ENCODE results near the gene HTR3D. TPM values are rescaled to one million over a fixed set of nuclear protein-coding genes. Genes with fewer than 3 reads are reported as not detected.
"Not testable (repeated sequence)": the region's sequence is repeated elsewhere in the genome, so short reads cannot be mapped to it uniquely, and the experiment has no call there.

The HTR3D gene
- total RNA-seq, 1 donor from 2014 or later, result not detected

DNA sequence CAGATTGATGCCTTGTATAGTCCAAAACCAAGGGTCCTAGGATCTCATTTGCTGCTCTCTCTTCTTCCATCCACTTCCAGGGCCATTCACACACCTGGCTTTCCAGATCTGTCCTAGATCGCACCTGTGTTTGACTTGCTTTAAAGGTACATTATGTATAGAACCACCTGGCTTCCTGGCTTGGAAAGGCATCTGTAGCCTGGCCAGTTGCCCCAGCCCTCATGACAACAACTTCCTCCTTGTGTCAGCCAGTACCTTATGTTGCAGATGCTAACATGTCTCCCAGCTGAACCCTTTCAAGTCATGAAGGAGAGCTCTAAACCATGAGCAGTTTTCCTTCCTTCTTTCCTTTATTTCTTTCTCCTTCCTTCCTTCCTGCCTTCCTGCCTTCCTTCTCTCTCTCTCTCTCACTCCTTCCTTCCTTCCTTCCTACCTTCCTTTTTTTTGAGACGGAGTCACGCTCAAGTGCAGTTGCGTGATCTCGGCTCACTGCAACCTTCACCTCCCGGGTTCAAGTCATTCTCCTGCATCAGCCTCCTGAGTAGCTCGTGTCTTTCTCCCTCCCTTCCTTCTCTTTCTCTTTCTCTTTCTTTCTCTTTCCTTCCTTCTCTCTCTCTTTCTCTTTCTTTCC, 18.8 kb downstream of the HTR3D start:
- ATAC-seq (ENCODE audit: poor library complexity), result no peak
- no peak for DNase-seq
- intact Hi-C loops (cut with DNase I), result no loop called here

DNA sequence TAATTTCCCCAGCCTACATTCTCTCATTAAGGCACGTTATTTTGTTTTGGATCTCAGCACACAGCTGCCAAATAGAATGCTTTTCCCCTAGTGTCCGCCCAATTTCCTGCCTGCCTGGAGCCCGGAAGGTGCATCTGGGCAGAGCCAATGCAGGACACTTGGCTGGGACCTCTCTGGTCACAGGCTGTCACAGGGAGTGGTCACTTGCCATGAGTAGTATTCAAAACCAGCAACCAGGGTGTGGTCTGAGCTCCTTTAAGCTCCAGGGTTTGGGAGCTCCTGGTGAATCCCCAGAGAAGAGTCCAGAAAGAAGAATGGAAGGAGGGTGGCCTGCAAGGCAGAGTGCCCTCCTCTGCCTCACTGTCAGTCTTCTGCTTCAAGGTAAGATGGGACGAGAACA, 21.2 kb downstream of the HTR3D start, which contains the start of gene HTR3C:
Gene HTR3C, plus strand, starts transcription at position 281 of the 400 bp plus-strand sequence. Its CDS starts 34 bp downstream, at position 315.
- no peak for DNase-seq
- intact Hi-C loops (cut with DNase I), result no loop called here
- ATAC-seq (ENCODE audit: poor library complexity), result no peak

DNA sequence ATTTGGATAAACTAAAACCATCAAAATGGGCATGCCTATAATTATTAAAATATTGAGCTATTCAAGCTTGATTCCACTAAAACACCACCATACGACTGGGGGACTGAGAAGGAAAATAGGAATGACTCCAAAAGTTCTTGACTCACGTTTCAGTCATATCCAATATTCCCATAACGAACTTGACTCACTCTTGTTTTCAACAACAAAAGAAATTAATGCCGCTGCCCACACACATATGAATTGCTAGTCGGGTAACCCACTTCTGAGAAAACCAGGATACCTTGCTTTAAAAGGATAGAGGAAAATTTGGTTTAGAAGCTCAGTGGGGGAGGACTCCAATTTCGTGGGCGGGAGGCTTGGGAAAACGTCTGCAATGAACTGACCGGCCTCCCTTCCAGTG, 26.5 kb downstream of the HTR3D start:
- DNase-seq, result no peak
- ATAC-seq (ENCODE audit: poor library complexity), result no peak
- intact Hi-C loops (cut with DNase I), result no loop called here

DNA sequence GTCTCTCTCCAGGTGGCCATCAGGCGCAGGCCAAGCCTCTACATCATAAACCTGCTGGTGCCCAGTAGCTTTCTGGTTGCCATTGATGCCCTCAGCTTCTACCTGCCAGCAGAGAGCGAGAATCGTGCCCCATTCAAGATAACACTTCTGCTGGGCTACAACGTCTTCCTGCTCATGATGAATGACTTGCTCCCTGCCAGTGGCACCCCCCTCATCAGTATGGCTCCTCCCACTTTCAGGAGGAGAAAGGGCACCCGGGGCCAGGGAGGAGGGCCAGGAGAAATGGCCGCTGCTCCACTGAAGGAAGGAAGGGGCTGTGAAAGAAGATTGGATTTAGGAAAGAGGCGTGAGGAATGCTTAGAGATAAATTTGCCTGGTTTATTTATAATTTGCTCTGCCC, 27.9 kb downstream of the HTR3D start:
- ATAC-seq (ENCODE audit: poor library complexity) (no peak), DNase-seq (no peak)
- intact Hi-C loops (cut with DNase I), result no loop called here

DNA sequence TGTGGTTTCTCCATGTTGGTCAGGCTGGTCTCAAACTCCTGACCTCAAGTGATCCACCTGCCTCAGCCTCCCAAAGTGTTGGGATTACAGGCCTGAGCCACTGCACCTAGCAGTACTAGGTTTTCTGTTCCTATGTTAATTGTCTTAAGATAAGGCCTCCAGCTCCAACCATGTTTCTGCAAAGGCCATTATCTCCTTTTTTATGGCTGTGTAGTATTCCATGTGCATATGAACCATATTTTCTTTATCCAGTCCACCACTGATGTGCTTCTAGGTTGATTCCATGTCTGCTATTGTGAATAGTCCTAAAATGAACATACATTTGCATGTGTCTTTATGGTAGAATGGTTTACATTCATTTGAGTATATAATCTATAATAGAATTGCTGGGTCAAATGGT, 31.1 kb downstream of the HTR3D start:
- ATAC-seq (ENCODE audit: poor library complexity), result no peak
- no peak for DNase-seq
- intact Hi-C loops (cut with DNase I), result no loop called here

DNA sequence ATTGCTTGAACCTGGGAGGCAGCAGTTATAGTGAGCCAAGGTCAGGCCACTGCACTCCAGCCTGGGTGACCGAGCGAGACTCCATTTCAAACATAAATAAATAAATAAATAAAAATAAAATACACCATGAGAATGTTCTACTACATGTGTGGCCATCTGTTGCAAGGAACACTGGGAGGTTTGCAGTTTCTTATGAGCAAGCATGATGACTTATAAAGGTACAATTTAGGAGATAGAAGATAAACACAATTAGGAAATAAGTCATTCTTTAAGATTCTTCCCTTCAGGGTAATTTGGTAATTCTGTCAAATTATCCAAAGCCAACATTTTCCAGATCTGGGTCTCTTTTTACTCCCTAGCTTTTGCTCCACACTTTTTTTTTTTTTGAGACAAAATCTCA, 34.7 kb downstream of the HTR3D start:
- intact Hi-C loops (cut with DNase I), result no loop called here
- ATAC-seq (ENCODE audit: poor library complexity), result no peak
- no peak for DNase-seq

DNA sequence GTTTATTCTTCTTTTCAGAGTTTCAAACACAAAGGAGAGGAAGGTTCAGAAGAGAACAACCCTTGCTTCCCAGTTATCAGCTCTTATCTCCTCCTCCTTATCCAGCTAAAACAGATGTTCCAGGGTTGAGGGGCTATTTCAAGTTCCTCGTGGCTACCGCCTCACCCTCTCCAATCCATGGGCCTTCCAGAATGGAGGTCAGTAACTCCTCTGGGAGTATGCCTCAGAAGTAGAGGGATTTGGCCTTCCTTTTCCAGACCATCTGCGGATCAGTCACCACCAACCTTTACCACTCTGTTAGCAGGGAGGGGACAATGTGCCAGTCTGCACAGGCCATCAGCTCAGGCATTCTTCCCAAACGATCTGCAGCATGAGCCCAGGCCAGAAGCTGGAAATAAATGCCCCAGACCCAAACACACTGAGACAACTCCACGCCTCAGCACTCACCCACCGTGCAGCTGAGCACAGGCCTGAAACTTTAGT, 36.1 kb downstream of the HTR3D start:
- intact Hi-C loops (cut with DNase I), result no loop called here
- DNase-seq, result no peak
- no peak for ATAC-seq (ENCODE audit: poor library complexity)

DNA sequence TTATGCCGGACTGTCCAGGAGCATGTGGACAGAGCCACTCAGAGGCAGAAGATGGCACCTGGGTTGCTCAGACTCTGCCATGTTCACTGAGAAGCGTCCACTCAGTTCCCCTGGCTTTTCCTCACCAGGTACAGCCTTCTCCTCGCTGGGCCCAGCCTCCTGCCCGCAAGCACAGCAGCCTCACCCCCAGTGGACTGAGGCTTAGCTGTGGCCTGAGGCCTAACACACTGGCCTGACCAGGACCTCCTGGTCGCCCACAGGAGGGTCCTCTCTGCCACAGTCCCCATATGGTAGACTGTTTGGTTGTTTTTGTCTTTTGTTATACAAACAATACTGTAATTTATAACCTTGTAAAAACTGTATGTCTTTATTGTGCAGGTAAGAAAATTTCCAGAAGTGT, 36.8 kb downstream of the HTR3D start:
- intact Hi-C loops (cut with DNase I), result no loop called here
- no peak for DNase-seq
- no peak for ATAC-seq (ENCODE audit: poor library complexity)

DNA sequence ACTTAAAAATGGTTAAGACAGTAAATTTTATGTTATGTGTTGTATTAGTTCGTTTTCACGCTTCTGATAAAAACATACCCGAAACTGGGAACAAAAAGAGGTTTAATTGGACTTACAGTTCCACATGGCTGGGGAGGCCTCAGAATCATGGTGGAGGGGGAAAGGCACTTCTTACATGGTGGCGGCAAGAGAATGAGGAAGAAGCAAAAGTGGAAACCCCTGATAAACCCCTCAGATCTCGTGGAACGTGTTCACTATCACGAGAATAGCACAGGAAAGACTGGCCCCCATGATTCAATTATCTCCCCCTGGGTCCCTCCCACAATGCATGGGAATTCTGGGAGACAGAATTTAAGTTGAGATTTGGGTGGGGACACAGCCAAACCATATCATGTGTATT, 39.6 kb downstream of the HTR3D start:
- intact Hi-C loops (cut with DNase I); DNase-seq; ATAC-seq (ENCODE audit: poor library complexity): not testable (repeated sequence)

DNA sequence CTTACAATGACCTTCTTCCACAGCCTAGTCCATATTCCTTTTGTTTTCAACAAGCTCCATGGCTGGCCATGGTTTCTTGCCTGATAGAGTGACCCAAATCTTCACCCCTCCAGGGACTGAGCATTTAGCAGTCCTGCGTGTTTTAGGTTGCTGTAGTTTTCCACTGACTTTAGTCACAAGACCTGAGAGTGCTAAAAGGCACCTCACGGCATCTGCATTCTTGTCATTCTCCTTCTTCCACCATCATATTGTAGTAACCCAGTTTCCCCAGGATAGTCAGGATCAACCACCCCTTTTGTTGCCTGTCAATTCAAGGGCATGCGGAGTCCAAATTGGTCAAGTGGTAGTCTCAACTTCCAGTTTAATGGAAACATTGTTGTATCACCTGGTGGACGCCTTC, 42.1 kb downstream of the HTR3D start:
- DNase-seq (no peak), ATAC-seq (ENCODE audit: poor library complexity) (no peak)
- intact Hi-C loops (cut with DNase I), result no loop called here

DNA sequence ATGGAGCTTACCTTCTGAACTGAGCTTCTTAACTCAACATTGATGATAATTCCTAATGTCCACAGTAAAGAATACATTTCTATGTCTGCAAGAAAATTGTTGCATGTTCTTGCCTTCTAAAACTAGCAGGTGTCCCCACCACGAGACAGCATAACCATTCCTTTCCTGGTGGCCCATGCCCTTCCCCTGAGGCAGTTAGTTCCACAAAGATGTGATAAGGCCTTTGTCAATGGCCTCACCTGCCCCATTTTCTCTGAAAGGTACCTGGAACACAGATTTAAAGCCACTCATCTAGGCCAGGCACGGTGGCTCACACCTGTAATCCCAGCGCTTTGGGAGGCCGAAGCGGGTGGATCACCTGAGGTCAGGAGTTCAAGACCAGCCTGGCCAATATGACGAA, 44.4 kb downstream of the HTR3D start:
- ATAC-seq (ENCODE audit: poor library complexity) (no peak), DNase-seq (no peak)
- intact Hi-C loops (cut with DNase I), result no loop called here

DNA sequence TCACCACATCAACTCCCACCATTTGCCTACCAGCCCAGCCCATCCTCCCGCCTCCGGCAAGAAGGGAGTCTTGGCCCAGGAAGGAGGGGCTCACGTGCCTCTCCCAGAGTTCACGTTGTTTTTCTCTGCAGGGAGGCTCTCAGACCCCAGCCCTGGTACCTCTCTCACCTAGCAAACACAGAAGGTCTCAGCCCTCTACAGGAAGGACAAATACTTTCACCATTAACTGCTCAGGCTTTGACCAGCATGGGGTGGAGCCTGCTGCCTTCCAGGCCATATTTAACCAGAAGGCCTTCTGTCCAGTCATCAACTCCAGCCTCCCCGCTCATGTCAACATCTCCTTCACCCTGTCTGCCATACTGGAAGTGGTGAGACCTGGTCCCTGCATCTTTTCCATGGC, 46.3 kb downstream of the HTR3D start:
- no peak for ATAC-seq (ENCODE audit: poor library complexity)
- intact Hi-C loops (cut with DNase I), result no loop called here
- no peak for DNase-seq

DNA sequence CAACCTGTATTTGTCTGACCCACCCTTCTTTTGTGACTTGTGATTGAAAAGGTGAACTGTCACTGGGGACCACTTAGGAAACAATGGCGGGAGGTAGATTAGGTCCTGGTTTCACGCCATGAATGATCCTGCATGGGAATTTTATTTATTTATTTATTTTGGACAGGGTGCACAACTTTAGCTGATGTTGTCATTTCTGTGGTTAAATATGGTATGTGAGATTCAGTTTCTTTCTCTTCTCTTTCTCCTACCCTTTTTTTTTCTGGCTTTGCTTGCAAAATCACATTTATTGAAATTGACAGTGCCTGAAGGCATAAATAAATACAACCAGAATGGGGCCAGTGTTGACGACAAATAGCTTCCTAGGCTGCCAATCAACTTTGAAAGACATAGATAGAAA, 47.3 kb downstream of the HTR3D start:
- no peak for ATAC-seq (ENCODE audit: poor library complexity)
- no peak for DNase-seq
- intact Hi-C loops (cut with DNase I), result no loop called here

DNA sequence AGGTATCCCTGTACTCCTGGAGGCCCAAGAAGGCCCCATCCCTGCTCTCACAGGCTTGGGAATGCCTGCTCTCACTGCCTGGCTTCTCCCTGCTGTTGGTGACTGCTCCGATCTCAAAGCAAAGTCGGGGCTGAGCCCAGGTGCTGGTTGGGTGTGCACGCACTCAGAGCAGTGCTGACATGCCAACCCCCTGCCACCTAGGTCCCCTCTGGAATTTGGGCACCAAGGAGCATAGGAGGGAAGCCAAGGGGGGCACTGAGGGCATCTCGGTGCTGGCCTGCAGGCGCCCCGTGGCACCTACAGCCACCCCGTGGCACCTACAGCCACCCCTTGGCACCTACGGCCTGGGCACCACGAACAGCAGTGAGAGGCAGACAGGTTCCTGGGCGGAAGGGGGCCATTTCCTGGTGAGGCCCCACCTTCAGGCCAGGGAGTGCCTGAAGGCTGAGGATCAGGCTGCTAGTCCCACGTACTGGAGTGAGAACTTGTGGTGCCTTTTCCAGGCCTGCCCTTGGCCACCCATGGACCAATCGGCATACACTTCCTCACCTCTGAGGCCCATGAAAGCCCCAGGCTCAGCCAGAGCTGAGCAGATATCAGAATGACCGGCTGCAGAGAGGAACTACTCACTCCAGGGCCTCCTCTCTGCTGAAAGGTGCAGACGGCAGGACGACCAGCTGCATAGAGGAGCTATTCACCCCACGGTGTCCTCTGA, 49.7 kb downstream of the HTR3D start:
- intact Hi-C loops (cut with DNase I), result no loop called here
- DNase-seq, result no peak
- ATAC-seq (ENCODE audit: poor library complexity), result no peak

DNA sequence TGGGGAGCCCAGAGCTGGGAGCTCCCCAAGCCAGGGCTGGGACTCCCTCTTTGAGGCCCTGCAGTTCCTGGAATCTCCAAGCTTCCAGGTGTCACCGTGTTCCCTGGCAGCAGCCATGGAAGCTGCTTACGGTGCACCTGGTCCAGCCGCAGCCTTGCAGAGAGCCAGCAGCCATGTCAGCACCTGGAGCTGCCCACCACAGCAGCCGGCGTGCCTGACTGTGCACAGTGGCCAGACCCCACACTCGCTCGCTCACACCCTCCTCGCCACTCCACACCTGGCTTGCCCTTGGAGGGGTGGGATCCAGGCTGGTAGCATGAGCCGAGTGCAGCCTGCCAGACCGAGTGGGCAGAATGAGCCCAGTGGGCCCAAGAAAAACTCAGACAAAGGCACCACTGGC, 50.5 kb downstream of the HTR3D start:
- intact Hi-C loops (cut with DNase I), result no loop called here
- DNase-seq (no peak), ATAC-seq (ENCODE audit: poor library complexity) (no peak)

DNA sequence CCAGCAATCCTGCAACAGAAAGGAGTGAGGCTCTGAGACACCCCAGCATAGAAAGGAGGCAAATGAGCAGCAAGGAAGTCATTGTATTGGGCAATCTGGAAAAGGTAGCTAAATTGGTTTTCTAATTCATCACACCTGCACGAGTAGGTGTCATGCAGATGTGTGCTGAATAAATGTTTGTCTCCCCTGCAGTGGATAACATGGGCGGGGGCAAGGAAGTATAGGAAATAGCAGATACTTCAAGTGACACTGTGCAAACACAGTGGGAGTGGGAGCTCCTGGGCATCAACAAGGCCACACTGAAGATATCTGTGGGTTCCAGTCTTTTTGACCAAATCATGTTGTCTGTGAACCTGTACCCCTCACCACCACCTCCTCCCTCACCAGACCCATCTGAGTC, 50.9 kb downstream of the HTR3D start:
- ATAC-seq (ENCODE audit: poor library complexity) (no peak), DNase-seq (no peak)
- intact Hi-C loops (cut with DNase I), result no loop called here

DNA sequence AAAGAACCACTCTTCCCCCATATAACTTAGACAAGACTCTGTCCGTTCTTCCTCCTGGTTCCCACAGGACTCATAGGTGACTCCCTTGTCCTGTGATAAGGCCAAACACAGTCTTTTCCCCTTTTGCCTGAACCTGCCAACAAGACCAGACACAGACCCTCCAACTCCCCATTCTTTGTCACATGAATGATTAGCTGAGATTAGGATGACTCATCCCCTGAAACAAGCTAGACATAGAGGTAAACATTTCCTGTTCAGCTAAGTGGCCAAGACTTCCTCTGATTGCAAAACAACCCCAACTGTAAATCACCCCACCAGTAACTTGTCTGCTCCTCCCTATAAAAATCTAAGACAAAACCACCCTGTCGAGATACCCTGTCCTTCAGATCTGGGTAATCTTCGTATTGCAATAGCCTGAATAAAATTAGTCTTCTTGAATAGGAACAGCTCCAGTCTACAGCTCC, 53.9 kb downstream of the HTR3D start:
- DNase-seq (no peak), ATAC-seq (ENCODE audit: poor library complexity) (no peak)
- intact Hi-C loops (cut with DNase I), result no loop called here

All from Right ventricle myocardium superior (tissue), 1 donor.